HepG2 (cell line): ENCODE results near the gene ADGRB2. TPM values are rescaled to one million over a fixed set of nuclear protein-coding genes. Genes with fewer than 3 reads are reported as not detected.

ENCODE experiments used
- ATAC-seq: fragments of 200-7000 bp; cut with Tn5 transposase; 3 replicates; pipeline ENCODE4 v1.9.1; 2020; ENCODE audit warnings: mild to moderate bottlenecking, moderate library complexity
- BruUV-seq: library from RNA; stranded (reverse); fragments of 400-500 nt; replicated peaks from 2 replicates; lab custom pipeline; 2021; lab: Mats Ljungman, UMichigan
- CTCF ChIA-PET: fragments of 300-600 bp; formaldehyde crosslinking; extraction: SDS; loops from one replicate; lab custom pipeline; 2021; ENCODE audit warnings: low total read pairs, inconsistent platforms, low intra/inter-chr PET ratio; lab: Yijun Ruan, JAX
- POLR2A ChIA-PET: fragments of 350-600 bp; sonication (Branson Sonifier 250); formaldehyde crosslinking; loops from one replicate; lab custom pipeline; 2020; ENCODE audit warnings: antibody characterized with exemption, inconsistent platforms; lab: Yijun Ruan, JAX
- DNase-seq: peaks from one replicate; pipeline ENCODE4 v3.0.0-alpha.2; 2015; ENCODE audit warnings: low spot score
- FAIRE-seq: peaks from 3 replicates; lab custom pipeline; 2011; peaks lifted over from hg19 to GRCh38; lab: Jason Lieb, UNC
- H2AFZ ChIP-seq: one replicate; pipeline ENCODE4 v1.6.1; 2011; ENCODE audit warnings: low read length, inconsistent platforms
- H3K27ac ChIP-seq: fragments of 300-600 bp; 3 replicates; pipeline ENCODE4 v1.8.0; 2011; ENCODE audit warnings: mixed run types, mild to moderate bottlenecking, mixed read lengths, low read length, inconsistent platforms; ENCODE audit not compliant: insufficient read depth; ENCODE audit errors: extremely low read length
- H3K27me3 ChIP-seq, 2 experiments: fragments of 200-600 bp in 1 of 2; 2 replicates in 1 of 2; 3 replicates in 1 of 2; pipeline versions ENCODE4 v1.6.0 to v1.8.0; 2011; ENCODE audit warnings: low read length in 2 of 2, mild to moderate bottlenecking in 2 of 2, moderate library complexity in 2 of 2, inconsistent platforms in 1 of 2; ENCODE audit not compliant: insufficient read depth in 2 of 2, control insufficient read depth in 1 of 2
- H3K36me3 ChIP-seq, 2 experiments: fragments of 200-600 bp in 1 of 2; replicated peaks in 1 of 2; 2 replicates in 1 of 2; 3 replicates in 1 of 2; pipeline versions ENCODE4 v1.5.1 to v1.8.0; 2011; ENCODE audit warnings: low read length in 2 of 2, inconsistent platforms in 1 of 2; ENCODE audit not compliant: insufficient read depth in 2 of 2, control insufficient read depth in 1 of 2
- H3K4me1 ChIP-seq: 2 replicates; pipeline ENCODE4 v1.5.1; 2012; ENCODE audit warnings: low read length, inconsistent platforms; ENCODE audit not compliant: insufficient read depth
- H3K4me2 ChIP-seq: 2 replicates; pipeline ENCODE4 v1.6.0; 2011; ENCODE audit warnings: low read depth, low read length, inconsistent platforms
- H3K4me3 ChIP-seq, 3 experiments: fragments of 200-600 bp in 1 of 3; sonication (generic), shearing (Covaris generic) in 1 of 3; replicated peaks in 1 of 3; 2 replicates each; pipeline ENCODE4 v1.5.1; 2011 to 2016; ENCODE audit warnings: low read length in 3 of 3, inconsistent platforms in 2 of 3, low read depth in 2 of 3, mild to moderate bottlenecking in 2 of 3, control low read depth in 1 of 3, mixed read lengths in 1 of 3; ENCODE audit not compliant: insufficient read depth in 1 of 3
- H3K79me2 ChIP-seq: one replicate; pipeline ENCODE4 v1.6.1; 2011; ENCODE audit warnings: low read length, inconsistent platforms; ENCODE audit not compliant: insufficient read depth
- H3K9ac ChIP-seq: 2 replicates; pipeline ENCODE4 v1.6.0; 2011; ENCODE audit warnings: mild to moderate bottlenecking, low read depth, low read length, inconsistent platforms; ENCODE audit not compliant: insufficient read depth
- H3K9me3 ChIP-seq: 2 replicates; pipeline ENCODE4 v1.5.1; 2012; ENCODE audit warnings: mild to moderate bottlenecking, low read length
- H4K20me1 ChIP-seq: 2 replicates; pipeline ENCODE4 v1.6.0; 2011; ENCODE audit warnings: inconsistent platforms, mild to moderate bottlenecking, low read length, moderate library complexity; ENCODE audit not compliant: insufficient read depth
- DNMT1 ChIP-seq: sonication (generic); formaldehyde crosslinking; IDR thresholded peaks from 2 replicates; pipeline ENCODE4 v1.5.1; 2020; ENCODE audit warnings: mild to moderate bottlenecking, missing genetic modification reagents
- RARA ChIP-seq: IDR thresholded peaks from 2 replicates; pipeline ENCODE4 v1.6.1; 2016; ENCODE audit warnings: missing genetic modification reagents, missing compliant biosample characterization
- SNAPC2 ChIP-seq: sonication (generic); formaldehyde crosslinking; IDR thresholded peaks from 2 replicates; pipeline ENCODE4 v1.8.1; 2022; ENCODE audit warnings: mild to moderate bottlenecking, missing genetic modification reagents
- ZNF101 ChIP-seq: sonication (generic); formaldehyde crosslinking; IDR thresholded peaks from 2 replicates; pipeline ENCODE4 v1.4.0; 2020; ENCODE audit warnings: mild to moderate bottlenecking, low read depth, missing genetic modification reagents, borderline replicate concordance
- ZNF274 ChIP-seq: sonication (generic); formaldehyde crosslinking; IDR thresholded peaks from 2 replicates; pipeline ENCODE4 v1.5.1; 2020; ENCODE audit warnings: mild to moderate bottlenecking, missing genetic modification reagents
- WGBS: methylation state at CpG from one replicate; pipeline ENCODE4 v1.1.6; 2017; ENCODE audit warnings: low lambda C conversion rate; 5-methylcytosine and 5-hydroxymethylcytosine counted together
- in situ Hi-C: cut with HindIII; loops from 2 replicates; pipeline ENCODE4 v1.10.0; 2017; ENCODE audit warnings: low pct_unique_long_range_greater_than_20kb; ENCODE audit not compliant: extremely low pct_ligation_motif_present
- intact Hi-C: fragments of 100-400 bp; cut with micrococcal nuclease; formaldehyde crosslinking; loops from one replicate; pipeline ENCODE4 v1.10.0; 2022; ENCODE audit not compliant: unreplicated experiment
- polyA plus RNA-seq, 8 experiments: library from polyadenylated mRNA; depleted of rRNA in 3 of 8; stranded (reverse) in 7 of 8; unstranded in 1 of 8; fragments of >200 nt; fragmentation: Illumina TruSeq in 4 of 8; extraction: Trizol in 4 of 8; gene quantifications; 2 replicates each; pipeline versions ENCODE4 v1.2.1 to v1.2.3, GENCODE V29; 2011 to 2016; ENCODE audit warnings: low read depth in 4 of 8, missing spikeins in 1 of 8, mixed read lengths in 1 of 8; ENCODE audit not compliant: insufficient read depth in 1 of 8
- total RNA-seq, 5 experiments: library from RNA; depleted of rRNA; stranded (reverse); fragments of >200 nt; fragmentation: Illumina TruSeq; extraction: Trizol; gene quantifications; 2 replicates each; pipeline ENCODE4 v1.2.3, GENCODE V29; 2016; ENCODE audit warnings: low read depth in 1 of 5
- TF ChIP-seq, protein P1 (sequence below): sonication (generic); formaldehyde crosslinking; IDR thresholded peaks from 2 replicates; pipeline ENCODE4 v1.5.0; 2020; ENCODE audit warnings: mild to moderate bottlenecking, missing genetic modification reagents
- TF ChIP-seq, protein P2 (sequence below): sonication (generic); formaldehyde crosslinking; IDR thresholded peaks from 2 replicates; pipeline ENCODE4 v1.4.0; 2020; ENCODE audit warnings: mild to moderate bottlenecking, missing genetic modification reagents
- TF ChIP-seq, protein P3 (sequence below): sonication (generic); formaldehyde crosslinking; IDR thresholded peaks from 2 replicates; pipeline ENCODE4 v1.8.1; 2023; ENCODE audit warnings: mild to moderate bottlenecking, missing genetic modification reagents, borderline replicate concordance
- TF ChIP-seq, protein P4 (sequence below): sonication (generic); formaldehyde crosslinking; IDR thresholded peaks from 2 replicates; pipeline ENCODE4 v1.4.0; 2020; ENCODE audit warnings: low read depth, mild to moderate bottlenecking, missing genetic modification reagents
- TF ChIP-seq, protein P5 (sequence below): sonication (generic); formaldehyde crosslinking; IDR thresholded peaks from 2 replicates; pipeline ENCODE4 v1.4.0; 2020; ENCODE audit warnings: missing genetic modification reagents
- TF ChIP-seq, protein P6 (sequence below): sonication (generic); formaldehyde crosslinking; IDR thresholded peaks from 2 replicates; pipeline ENCODE4 v1.8.0; 2023; ENCODE audit warnings: mild to moderate bottlenecking, missing genetic modification reagents
- TF ChIP-seq, protein P7 (sequence below): sonication (generic); formaldehyde crosslinking; IDR thresholded peaks from 2 replicates; pipeline ENCODE4 v1.8.0; 2022; ENCODE audit warnings: low read depth, missing genetic modification reagents

The ADGRB2 gene
- total and polyA plus RNA-seq, 2 of the 13 experiments (the other 11 are each of a cell fraction or from before 2014, with no cell fraction given): 0.03 to 0.09 TPM

DNA sequence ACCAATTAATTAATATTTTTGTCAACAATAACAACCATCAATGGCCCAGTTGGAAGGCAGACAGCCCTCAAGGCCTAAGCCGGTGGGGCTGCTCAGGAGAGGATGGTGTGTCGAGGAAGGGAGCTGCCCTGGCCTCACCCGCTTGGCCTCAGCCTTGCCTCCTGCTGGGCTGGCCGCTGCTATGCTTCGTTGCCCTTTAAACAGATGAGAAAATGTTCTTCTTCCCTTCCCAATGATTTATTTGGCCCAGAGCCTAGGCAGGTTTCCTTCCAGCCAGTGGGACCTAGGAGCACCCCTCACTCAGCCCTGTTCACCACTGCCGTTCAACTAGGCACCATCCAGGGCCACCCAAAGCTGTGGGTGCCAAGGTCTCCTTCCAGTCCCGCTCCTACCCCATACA lies 3.1 kb upstream of the ADGRB2 start (continued):
- TF ChIP-seq, protein P1, sequence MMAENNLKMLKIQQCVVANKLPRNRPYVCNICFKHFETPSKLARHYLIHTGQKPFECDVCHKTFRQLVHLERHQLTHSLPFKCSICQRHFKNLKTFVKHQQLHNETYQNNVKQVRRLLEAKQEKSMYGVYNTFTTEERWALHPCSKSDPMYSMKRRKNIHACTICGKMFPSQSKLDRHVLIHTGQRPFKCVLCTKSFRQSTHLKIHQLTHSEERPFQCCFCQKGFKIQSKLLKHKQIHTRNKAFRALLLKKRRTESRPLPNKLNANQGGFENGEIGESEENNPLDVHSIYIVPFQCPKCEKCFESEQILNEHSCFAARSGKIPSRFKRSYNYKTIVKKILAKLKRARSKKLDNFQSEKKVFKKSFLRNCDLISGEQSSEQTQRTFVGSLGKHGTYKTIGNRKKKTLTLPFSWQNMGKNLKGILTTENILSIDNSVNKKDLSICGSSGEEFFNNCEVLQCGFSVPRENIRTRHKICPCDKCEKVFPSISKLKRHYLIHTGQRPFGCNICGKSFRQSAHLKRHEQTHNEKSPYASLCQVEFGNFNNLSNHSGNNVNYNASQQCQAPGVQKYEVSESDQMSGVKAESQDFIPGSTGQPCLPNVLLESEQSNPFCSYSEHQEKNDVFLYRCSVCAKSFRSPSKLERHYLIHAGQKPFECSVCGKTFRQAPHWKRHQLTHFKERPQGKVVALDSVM (CRISPR knock-in tag): no peak

DNA sequence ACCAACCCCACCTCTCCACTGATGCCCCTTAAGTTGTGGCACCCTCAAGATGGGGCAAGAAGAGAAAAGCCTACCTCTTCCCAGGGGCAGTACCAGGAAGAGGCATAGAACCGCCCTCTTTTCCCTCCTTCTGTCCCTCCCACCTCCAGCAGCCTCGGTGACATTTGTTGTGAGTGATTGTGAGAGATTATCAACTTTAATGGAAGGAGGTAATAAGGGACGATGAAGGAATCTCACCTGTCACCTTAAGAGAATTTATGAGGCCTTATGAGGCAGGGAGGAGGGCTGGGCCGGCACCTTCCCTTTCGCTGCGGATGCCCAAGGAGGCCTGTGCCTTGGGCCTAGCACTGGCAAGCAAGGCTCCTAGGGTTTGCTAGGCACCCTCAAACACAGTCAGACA lies 1.4 kb upstream of the ADGRB2 start:
- TF ChIP-seq, protein P2, sequence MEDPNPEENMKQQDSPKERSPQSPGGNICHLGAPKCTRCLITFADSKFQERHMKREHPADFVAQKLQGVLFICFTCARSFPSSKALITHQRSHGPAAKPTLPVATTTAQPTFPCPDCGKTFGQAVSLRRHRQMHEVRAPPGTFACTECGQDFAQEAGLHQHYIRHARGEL (CRISPR knock-in tag): no peak
- TF ChIP-seq SNAPC2 (CRISPR knock-in tag) (no peak), ZNF274 (CRISPR knock-in tag) (no peak), ZNF101 (CRISPR knock-in tag) (no peak), DNMT1 (CRISPR knock-in tag) (no peak), RARA (no peak)
- TF ChIP-seq, protein P3, sequence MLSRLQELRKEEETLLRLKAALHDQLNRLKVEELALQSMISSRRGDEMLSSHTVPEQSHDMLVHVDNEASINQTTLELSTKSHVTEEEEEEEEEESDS (CRISPR knock-in tag): no peak
- TF ChIP-seq, protein P4, sequence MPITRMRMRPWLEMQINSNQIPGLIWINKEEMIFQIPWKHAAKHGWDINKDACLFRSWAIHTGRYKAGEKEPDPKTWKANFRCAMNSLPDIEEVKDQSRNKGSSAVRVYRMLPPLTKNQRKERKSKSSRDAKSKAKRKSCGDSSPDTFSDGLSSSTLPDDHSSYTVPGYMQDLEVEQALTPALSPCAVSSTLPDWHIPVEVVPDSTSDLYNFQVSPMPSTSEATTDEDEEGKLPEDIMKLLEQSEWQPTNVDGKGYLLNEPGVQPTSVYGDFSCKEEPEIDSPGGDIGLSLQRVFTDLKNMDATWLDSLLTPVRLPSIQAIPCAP (CRISPR knock-in tag): no peak
- TF ChIP-seq, protein P5, sequence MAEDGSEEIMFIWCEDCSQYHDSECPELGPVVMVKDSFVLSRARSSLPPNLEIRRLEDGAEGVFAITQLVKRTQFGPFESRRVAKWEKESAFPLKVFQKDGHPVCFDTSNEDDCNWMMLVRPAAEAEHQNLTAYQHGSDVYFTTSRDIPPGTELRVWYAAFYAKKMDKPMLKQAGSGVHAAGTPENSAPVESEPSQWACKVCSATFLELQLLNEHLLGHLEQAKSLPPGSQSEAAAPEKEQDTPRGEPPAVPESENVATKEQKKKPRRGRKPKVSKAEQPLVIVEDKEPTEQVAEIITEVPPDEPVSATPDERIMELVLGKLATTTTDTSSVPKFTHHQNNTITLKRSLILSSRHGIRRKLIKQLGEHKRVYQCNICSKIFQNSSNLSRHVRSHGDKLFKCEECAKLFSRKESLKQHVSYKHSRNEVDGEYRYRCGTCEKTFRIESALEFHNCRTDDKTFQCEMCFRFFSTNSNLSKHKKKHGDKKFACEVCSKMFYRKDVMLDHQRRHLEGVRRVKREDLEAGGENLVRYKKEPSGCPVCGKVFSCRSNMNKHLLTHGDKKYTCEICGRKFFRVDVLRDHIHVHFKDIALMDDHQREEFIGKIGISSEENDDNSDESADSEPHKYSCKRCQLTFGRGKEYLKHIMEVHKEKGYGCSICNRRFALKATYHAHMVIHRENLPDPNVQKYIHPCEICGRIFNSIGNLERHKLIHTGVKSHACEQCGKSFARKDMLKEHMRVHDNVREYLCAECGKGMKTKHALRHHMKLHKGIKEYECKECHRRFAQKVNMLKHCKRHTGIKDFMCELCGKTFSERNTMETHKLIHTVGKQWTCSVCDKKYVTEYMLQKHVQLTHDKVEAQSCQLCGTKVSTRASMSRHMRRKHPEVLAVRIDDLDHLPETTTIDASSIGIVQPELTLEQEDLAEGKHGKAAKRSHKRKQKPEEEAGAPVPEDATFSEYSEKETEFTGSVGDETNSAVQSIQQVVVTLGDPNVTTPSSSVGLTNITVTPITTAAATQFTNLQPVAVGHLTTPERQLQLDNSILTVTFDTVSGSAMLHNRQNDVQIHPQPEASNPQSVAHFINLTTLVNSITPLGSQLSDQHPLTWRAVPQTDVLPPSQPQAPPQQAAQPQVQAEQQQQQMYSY (CRISPR knock-in tag): no peak
- TF ChIP-seq, protein P6, sequence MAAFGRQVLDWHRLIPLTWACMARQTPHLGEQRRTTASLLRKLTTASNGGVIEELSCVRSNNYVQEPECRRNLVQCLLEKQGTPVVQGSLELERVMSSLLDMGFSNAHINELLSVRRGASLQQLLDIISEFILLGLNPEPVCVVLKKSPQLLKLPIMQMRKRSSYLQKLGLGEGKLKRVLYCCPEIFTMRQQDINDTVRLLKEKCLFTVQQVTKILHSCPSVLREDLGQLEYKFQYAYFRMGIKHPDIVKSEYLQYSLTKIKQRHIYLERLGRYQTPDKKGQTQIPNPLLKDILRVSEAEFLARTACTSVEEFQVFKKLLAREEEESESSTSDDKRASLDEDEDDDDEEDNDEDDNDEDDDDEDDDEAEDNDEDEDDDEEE (CRISPR knock-in tag): no peak
- TF ChIP-seq, protein P7, sequence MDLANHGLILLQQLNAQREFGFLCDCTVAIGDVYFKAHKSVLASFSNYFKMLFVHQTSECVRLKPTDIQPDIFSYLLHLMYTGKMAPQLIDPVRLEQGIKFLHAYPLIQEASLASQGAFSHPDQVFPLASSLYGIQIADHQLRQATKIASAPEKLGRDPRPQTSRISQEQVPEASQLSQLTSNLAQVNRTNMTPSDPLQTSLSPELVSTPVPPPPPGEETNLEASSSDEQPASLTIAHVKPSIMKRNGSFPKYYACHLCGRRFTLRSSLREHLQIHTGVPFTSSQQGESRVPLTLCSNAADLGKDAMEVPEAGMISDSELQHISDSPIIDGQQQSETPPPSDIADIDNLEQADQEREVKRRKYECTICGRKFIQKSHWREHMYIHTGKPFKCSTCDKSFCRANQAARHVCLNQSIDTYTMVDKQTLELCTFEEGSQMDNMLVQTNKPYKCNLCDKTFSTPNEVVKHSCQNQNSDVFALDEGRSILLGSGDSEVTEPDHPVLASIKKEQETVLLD (CRISPR knock-in tag): no peak
- FAIRE-seq: no peak
- Histone ChIP-seq H3K4me3 (no peak overlapping the region), H3K27me3 (peaks cover 11 to 66% of the 10 kb centered on the region in 2 experiments), H3K79me2 (no peaks in the 10 kb centered on the region), H3K36me3 (no peaks in the 10 kb centered on the region), H3K9ac (no peak overlapping the region), H2AFZ (no peak overlapping the region), H3K27ac (no peak overlapping the region), H3K4me2 (no peak overlapping the region), H4K20me1 (no peaks in the 10 kb centered on the region), H3K4me1 (peaks cover 43% of the 10 kb centered on the region), H3K9me3 (no peaks in the 10 kb centered on the region)
- no peak for ATAC-seq
- ChIA-PET CTCF (interaction anchor here (1.2 kb wide), 1 partner anchor 24 kb away, joined by 5 read pairs; no protein-coding TSS in a partner anchor), POLR2A (no interaction called here)
- no peak for DNase-seq
- in situ Hi-C loops (no loop called here), intact Hi-C loops (loop anchor here (2.0 kb wide), 1 partner anchor 23 kb away; no protein-coding TSS in a partner anchor)
- BruUV-seq: no TSS peak
- 26% methylated on average over 3 of the region's 6 CpGs for WGBS
